ENCODE results near the gene RPGR. TPM values are rescaled to one million over a fixed set of nuclear protein-coding genes. Genes with fewer than 3 reads are reported as not detected.

Gene RPGR
- total RNA-seq, 1 experiment from 2014 or later, result 10.4 TPM

GRCh38 chrX:38247051-38247450, 80.3 kb downstream of the RPGR start (continued):
- no peak for TF ChIP-seq ZBTB33 (IDR thresholded peaks at IDR 0.05; ENCODE audit: extremely low read depth, insufficient replicate concordance, low read length)
- TF ChIP-seq, protein P1, sequence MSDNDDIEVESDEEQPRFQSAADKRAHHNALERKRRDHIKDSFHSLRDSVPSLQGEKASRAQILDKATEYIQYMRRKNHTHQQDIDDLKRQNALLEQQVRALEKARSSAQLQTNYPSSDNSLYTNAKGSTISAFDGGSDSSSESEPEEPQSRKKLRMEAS (IDR thresholded peaks at IDR 0.05), result no peak
- no peak for TF ChIP-seq TCF7L2 (IDR thresholded peaks at IDR 0.05; ENCODE audit: borderline replicate concordance, extremely low read depth, insufficient read depth, insufficient read length)
- no peak for TF ChIP-seq SIN3A (IDR thresholded peaks at IDR 0.05; ENCODE audit: low read depth)
- TF ChIP-seq ZNF274 (IDR thresholded peaks at IDR 0.05; ENCODE audit: low read depth, low read length), result no peak
- TF ChIP-seq SRF (IDR thresholded peaks at IDR 0.05; ENCODE audit: low read depth), result no peak
- TF ChIP-seq JUND (IDR thresholded peaks at IDR 0.05), result no peak

DNA sequence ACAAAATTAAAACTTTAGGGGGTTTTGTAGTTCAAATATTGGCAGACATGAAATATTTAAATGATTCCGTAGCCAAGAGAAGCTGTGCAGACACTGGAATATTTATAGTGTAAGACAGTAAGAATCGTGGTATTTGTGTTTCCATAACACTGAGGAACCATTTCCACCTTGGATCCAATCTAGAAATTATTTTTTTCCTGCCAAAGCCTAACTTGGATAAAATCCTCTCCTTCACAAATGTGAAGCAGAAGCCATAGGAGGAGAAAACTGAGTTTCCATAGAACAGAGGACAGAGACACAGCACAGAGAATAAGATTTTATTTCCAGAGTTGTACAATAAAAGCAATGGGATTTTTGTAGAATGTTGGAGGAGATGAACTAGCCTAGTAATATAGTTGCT, 86.8 kb downstream of the RPGR start:
- H3K9me3 ChIP-seq (ENCODE audit: control insufficient read depth in 1 of 2, insufficient read depth in 1 of 2, low read depth in 1 of 2, low read length in 2 of 2), result no peaks in the 10 kb centered on the region
- CTCF ChIA-PET, result no interaction called here
- H3K4me2 ChIP-seq (ENCODE audit: low read length), result no peak overlapping the region
- H3K4me3 ChIP-seq (replicated peaks in 1 of 2; ENCODE audit: low read depth in 1 of 2, low read length in 2 of 2), result no peak overlapping the region
- H3K36me3 ChIP-seq (ENCODE audit: control insufficient read depth in 1 of 2, insufficient read depth in 2 of 2, low read length in 2 of 2), result no peaks in the 10 kb centered on the region
- H3K79me2 ChIP-seq (ENCODE audit: insufficient read depth, low read length), result no peaks in the 10 kb centered on the region
- no peak overlapping the region for H2AFZ ChIP-seq (ENCODE audit: low read depth, low read length, poor library complexity, severe bottlenecking)
- H3K27me3 ChIP-seq (ENCODE audit: insufficient read depth, low read length), result no peaks in the 10 kb centered on the region
- ATAC-seq (no peak), DNase-seq (ENCODE audit: low read depth, low spot score) (no peak)
- no peak for TF ChIP-seq POLR2AphosphoS5 (IDR thresholded peaks at IDR 0.05; ENCODE audit: low read depth, low read length)
- no peak for TF ChIP-seq YY1 (IDR thresholded peaks at IDR 0.05; ENCODE audit: extremely low read depth, insufficient replicate concordance, low read depth, low read length)
- no peak for TF ChIP-seq FOSL1 (IDR thresholded peaks at IDR 0.05; ENCODE audit: low read depth)
- TF ChIP-seq, protein P1 (IDR thresholded peaks at IDR 0.05), result no peak
- no peak for TF ChIP-seq RAD21 (IDR thresholded peaks at IDR 0.05; ENCODE audit: low read depth)
- H3K9me2 ChIP-seq (ENCODE audit: insufficient read depth), result no peaks in the 10 kb centered on the region
- no peaks in the 10 kb centered on the region for H3K4me1 ChIP-seq (ENCODE audit: control insufficient read depth in 1 of 2, insufficient read depth in 2 of 2, low read length in 2 of 2)
- no peak overlapping the region for H3K9ac ChIP-seq (ENCODE audit: low read length)
- intact Hi-C loops (cut with micrococcal nuclease), result no loop called here
- no TSS peak for BruUV-seq (replicated peaks)
- POLR2A ChIA-PET, result no interaction called here
- H3K27ac ChIP-seq (ENCODE audit: low read depth, low read length), result no peak overlapping the region
- RAD21 ChIA-PET (ENCODE audit: low non-redundant PET in 1 of 2, low total read pairs in 2 of 2, uncharacterized antibody in 2 of 2, unreplicated experiment in 2 of 2), result no interaction called here
- H4K20me1 ChIP-seq (ENCODE audit: insufficient read depth), result no peaks in the 10 kb centered on the region
